CD8-positive, alpha-beta memory T cell (primary cell): Measurements from ENCODE around the gene MAP3K7CL. TPM values are rescaled to one million over a fixed set of nuclear protein-coding genes. Genes with fewer than 3 reads are reported as not detected.
"Not testable (repeated sequence)": the region's sequence is repeated elsewhere in the genome, so short reads cannot be mapped to it uniquely, and the experiment has no call there.

Experiments
- CTCF ChIA-PET: fragments of 350-600 bp; sonication (Branson Sonifier 250); formaldehyde crosslinking; loops from one replicate; lab custom pipeline; 2021; ENCODE audit warnings: antibody characterized with exemption; lab: Charles Lee
- POLR2A ChIA-PET: fragments of 350-600 bp; sonication (Branson Sonifier 250); formaldehyde crosslinking; loops from one replicate; lab custom pipeline; 2021; ENCODE audit warnings: antibody characterized with exemption; lab: Charles Lee
- DNase-seq, 5 donors: peaks; one replicate each; pipeline versions ENCODE4 v3.0.0 to v3.0.0-alpha.2; 2020 to 2022; ENCODE audit warnings: mixed read lengths in 1 of 5
- H3K27ac ChIP-seq: one replicate; pipeline ENCODE4 v1.7.0; 2013; ENCODE audit warnings: low read depth, mild to moderate bottlenecking, low read length, moderate library complexity
- H3K27me3 ChIP-seq: 2 replicates; pipeline ENCODE4 v1.7.0; 2013; ENCODE audit warnings: low read length, mild to moderate bottlenecking; ENCODE audit not compliant: insufficient read depth, poor library complexity, severe bottlenecking
- H3K36me3 ChIP-seq: 2 replicates; pipeline ENCODE4 v1.7.0; 2013; ENCODE audit warnings: mild to moderate bottlenecking, low read length, moderate library complexity; ENCODE audit not compliant: insufficient read depth
- H3K4me1 ChIP-seq: 2 replicates; pipeline ENCODE4 v1.7.0; 2013; ENCODE audit warnings: mild to moderate bottlenecking, low read length, moderate library complexity; ENCODE audit not compliant: insufficient read depth
- H3K4me3 ChIP-seq: 2 replicates; pipeline ENCODE4 v1.7.0; 2013; ENCODE audit warnings: mild to moderate bottlenecking, low read length
- H3K9me3 ChIP-seq: 2 replicates; pipeline ENCODE4 v1.7.0; 2013; ENCODE audit warnings: mild to moderate bottlenecking, low read length
- H3K27ac Mint-ChIP-seq, 8 donors: one replicate each; pipeline ENCODE4 v1.8.0; 2020 to 2021; ENCODE audit warnings: mixed read lengths in 8 of 8, mild to moderate bottlenecking in 6 of 8, inconsistent platforms in 3 of 8, moderate library complexity in 3 of 8
- H3K27me3 Mint-ChIP-seq, 2 donors: one replicate each; pipeline ENCODE4 v1.8.0; 2020 to 2021; ENCODE audit warnings: mixed read lengths in 2 of 2, mild to moderate bottlenecking in 1 of 2, moderate library complexity in 1 of 2
- H3K36me3 Mint-ChIP-seq, 3 donors: one replicate each; pipeline ENCODE4 v1.8.0; 2020 to 2021; ENCODE audit warnings: mixed read lengths in 3 of 3, inconsistent platforms in 1 of 3, mild to moderate bottlenecking in 1 of 3
- H3K4me1 Mint-ChIP-seq, 3 donors: one replicate each; pipeline ENCODE4 v1.8.0; 2020 to 2021; ENCODE audit warnings: mixed read lengths in 3 of 3, inconsistent platforms in 1 of 3, mild to moderate bottlenecking in 1 of 3
- H3K4me3 Mint-ChIP-seq, 7 donors: one replicate each; pipeline ENCODE4 v1.8.0; 2020 to 2021; ENCODE audit warnings: mixed read lengths in 7 of 7, mild to moderate bottlenecking in 6 of 7, moderate library complexity in 4 of 7, inconsistent platforms in 2 of 7
- H3K9me3 Mint-ChIP-seq, 5 donors: one replicate each; pipeline ENCODE4 v1.8.0; 2020 to 2022; ENCODE audit warnings: mixed read lengths in 5 of 5, mild to moderate bottlenecking in 3 of 5, moderate library complexity in 2 of 5, inconsistent platforms in 1 of 5
- polyA plus RNA-seq: library from polyadenylated mRNA; unstranded; fragments of 300-500 nt; fragmentation: Illumina TruSeq; gene quantifications from one replicate; pipeline ENCODE4 v1.2.3, GENCODE V29; 2021
- total RNA-seq, 2 experiments: library from RNA; stranded (reverse); gene quantifications; one replicate each; pipeline ENCODE4 v1.2.3, GENCODE V29; 2021

MAP3K7CL gene
- total and polyA plus RNA-seq, 3 experiments from 2014 or later, result 4.2 to 6.0 (median 4.6) TPM

DNA sequence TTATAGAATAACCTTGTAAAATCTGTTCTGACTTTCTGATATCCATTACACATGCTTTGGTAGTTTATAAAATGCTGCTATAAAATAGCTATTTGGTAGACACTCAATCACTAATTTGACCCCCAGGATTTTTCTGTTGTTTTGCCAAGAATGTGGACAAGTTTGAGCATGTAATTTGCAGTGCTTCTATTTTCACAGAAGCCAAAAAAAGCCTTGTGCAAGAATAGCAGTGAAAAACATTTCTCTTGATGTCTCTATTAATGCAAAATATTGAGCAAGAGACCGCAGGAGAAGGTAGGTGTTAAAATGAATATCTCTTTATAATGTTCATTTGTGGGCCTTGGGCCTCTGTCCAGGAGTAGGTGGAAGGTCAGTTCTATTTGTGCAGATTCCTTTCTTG is 22.5 kb downstream of the MAP3K7CL start:
- no peaks in the 10 kb centered on the region for H3K4me1 ChIP-seq
- H3K36me3 ChIP-seq, result no peaks in the 10 kb centered on the region
- H3K27ac ChIP-seq, result no peak overlapping the region
- POLR2A ChIA-PET, result no interaction called here
- no peak overlapping the region for H3K4me3 ChIP-seq
- CTCF ChIA-PET, result no interaction called here
- H3K27me3 ChIP-seq, result no peaks in the 10 kb centered on the region
- H3K36me3 Mint-ChIP-seq, result peaks cover 10 to 30% (median 13%) of the 10 kb centered on the region in 3 donors
- no peak overlapping the region for H3K27ac Mint-ChIP-seq
- H3K27me3 Mint-ChIP-seq, result peaks cover 0 to 3% of the 10 kb centered on the region in 2 donors
- H3K9me3 Mint-ChIP-seq, result no peaks in the 10 kb centered on the region
- no peaks in the 10 kb centered on the region for H3K4me1 Mint-ChIP-seq
- H3K9me3 ChIP-seq, result no peaks in the 10 kb centered on the region
- H3K4me3 Mint-ChIP-seq, result no peak overlapping the region
- no peak for DNase-seq

DNA sequence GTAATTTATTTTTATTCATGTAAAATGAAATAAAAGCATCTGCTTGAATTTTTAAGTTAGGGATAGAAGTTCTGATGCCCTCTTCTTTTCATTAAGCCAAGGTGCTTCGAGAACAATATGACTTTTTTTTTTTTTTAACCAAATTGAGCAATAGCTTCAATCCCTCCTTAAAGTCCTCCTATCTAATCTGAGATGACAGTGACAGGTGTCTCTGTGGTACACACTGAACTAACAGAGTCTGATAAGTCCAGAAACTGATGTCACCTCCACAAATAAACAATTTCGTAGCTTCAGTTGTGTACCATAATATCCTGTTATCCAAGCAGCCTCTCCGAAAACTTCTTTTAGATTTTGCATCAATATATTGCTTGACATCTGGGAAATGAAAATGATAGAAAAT is 23.8 kb downstream of the MAP3K7CL start:
- no peak for DNase-seq
- H3K9me3 ChIP-seq, result no peaks in the 10 kb centered on the region
- Mint-ChIP-seq H3K27ac (no peak overlapping the region), H3K9me3 (no peaks in the 10 kb centered on the region), H3K36me3 (peaks cover 10 to 29% (median 12%) of the 10 kb centered on the region in 3 donors), H3K27me3 (peaks cover 0 to 3% of the 10 kb centered on the region in 2 donors), H3K4me1 (no peaks in the 10 kb centered on the region), H3K4me3 (no peak overlapping the region)
- ChIA-PET CTCF (no interaction called here), POLR2A (no interaction called here)
- H3K4me3 ChIP-seq, result no peak overlapping the region
- no peak overlapping the region for H3K27ac ChIP-seq
- H3K4me1 ChIP-seq, result no peaks in the 10 kb centered on the region
- no peaks in the 10 kb centered on the region for H3K36me3 ChIP-seq
- H3K27me3 ChIP-seq, result no peaks in the 10 kb centered on the region

DNA sequence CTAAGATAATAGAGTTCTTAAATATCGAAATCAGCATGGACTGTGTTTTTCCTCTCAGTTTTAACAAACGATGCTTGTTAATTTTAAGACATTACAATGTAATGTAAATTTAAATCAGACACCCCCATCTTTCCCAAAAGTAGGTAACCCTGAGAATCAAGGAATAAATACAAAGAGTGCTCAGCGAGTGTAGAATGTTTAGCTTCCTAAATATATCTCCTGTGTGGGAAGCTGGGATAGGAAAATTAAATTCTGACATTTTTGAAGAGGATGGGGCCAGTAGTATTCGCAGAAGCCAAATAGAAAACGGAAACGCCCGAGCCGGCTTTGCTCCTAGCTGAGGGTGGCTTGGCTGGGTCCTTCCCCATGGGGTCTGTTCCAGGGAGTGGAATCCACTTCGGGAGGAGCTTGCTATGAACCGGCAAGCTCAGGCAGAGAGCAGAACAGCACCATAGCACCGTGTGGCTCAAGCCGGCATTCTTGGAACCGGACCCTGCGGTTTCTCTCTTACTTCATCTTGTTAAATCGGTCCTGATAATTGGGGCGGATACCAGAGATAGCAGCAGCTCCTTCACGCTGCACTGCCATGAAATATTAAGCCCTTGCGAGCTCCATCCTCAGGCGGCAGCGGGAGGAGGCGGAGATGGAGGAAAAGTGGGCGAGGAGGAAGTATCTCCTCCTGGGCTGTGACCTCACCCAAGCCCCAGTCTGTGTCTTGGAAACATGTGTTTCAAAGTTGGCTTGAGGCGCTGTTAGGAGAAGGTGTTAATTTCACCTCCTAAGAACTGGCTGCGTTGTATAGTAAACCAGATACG is 24.9 kb downstream of the MAP3K7CL start:
- ChIA-PET POLR2A (no interaction called here), CTCF (no interaction called here)
- Histone ChIP-seq H3K27me3 (no peaks in the 10 kb centered on the region), H3K4me3 (no peak overlapping the region), H3K4me1 (no peaks in the 10 kb centered on the region), H3K9me3 (no peaks in the 10 kb centered on the region), H3K36me3 (no peaks in the 10 kb centered on the region), H3K27ac (no peak overlapping the region)
- Mint-ChIP-seq H3K4me3 (no peak overlapping the region), H3K27ac (no peak overlapping the region), H3K4me1 (no peaks in the 10 kb centered on the region), H3K27me3 (peaks cover 0 to 3% of the 10 kb centered on the region in 2 donors), H3K36me3 (peaks cover 10 to 35% (median 15%) of the 10 kb centered on the region in 3 donors), H3K9me3 (no peaks in the 10 kb centered on the region)
- DNase-seq, result no peak

DNA sequence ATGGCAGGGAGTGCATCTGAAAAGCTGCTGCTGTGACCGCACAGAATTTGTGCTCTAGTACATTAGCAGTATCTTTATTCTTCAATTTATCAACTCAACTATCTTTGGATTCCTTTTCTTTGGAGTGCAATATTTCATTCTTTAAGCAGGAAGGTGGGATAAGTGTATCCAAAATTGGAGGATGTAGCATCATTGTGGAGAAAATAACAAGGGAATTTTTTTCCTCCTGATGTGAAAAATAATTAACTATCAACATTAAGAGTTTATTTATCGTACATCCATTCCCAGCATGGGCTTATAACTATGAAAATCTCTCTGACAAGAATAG is 25.5 kb downstream of the MAP3K7CL start:
- H3K27ac Mint-ChIP-seq, result no peak overlapping the region
- H3K4me1 Mint-ChIP-seq, result no peaks in the 10 kb centered on the region
- Histone ChIP-seq H3K4me3 (no peak overlapping the region), H3K36me3 (no peaks in the 10 kb centered on the region), H3K27me3 (no peaks in the 10 kb centered on the region), H3K4me1 (no peaks in the 10 kb centered on the region), H3K27ac (no peak overlapping the region), H3K9me3 (no peaks in the 10 kb centered on the region)
- peaks cover 0 to 3% of the 10 kb centered on the region in 2 donors for H3K27me3 Mint-ChIP-seq
- H3K36me3 Mint-ChIP-seq, result peaks cover 10 to 37% (median 13%) of the 10 kb centered on the region in 3 donors
- DNase-seq, result no peak
- H3K4me3 Mint-ChIP-seq, result no peak overlapping the region
- ChIA-PET CTCF (no interaction called here), POLR2A (no interaction called here)
- H3K9me3 Mint-ChIP-seq, result no peaks in the 10 kb centered on the region

DNA sequence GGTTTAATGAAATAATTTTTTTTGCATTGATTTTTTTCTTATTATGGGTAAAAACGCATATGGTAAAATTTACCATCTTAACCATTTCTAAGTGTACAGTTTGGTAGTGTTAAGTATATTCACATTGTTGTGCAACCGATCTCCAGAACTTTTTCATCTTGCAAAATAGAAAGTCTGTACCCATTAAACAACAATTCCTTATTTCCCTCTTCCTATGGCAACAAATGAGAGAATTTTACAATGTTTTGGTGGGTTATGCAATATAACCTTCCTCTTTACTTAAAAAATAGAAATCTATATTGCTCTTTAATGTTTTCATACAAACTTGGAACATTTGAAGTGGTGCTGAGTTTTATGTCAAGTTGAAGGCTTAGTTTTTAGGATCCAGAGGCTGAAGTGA is 26.6 kb downstream of the MAP3K7CL start:
- H3K27ac Mint-ChIP-seq, result no peak overlapping the region

DNA sequence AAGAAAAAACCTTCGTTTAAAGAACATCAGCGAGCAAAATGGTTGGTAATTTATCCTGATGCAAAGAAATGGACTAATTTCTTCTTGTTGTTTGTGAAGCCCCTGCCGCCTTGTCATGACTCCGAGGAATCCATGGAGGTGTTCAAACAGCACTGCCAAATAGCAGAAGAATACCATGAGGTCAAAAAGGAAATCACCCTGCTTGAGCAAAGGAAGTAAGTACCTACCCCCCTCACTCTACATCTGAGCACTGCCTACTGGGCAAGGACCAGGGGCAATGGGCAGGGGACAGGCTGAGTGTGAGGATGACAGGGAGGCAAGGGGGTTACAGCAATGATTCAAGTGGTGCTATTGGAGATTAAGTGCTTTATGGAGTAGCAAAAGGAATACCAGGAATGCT is 29.4 kb downstream of the MAP3K7CL start:
- ChIA-PET POLR2A (no interaction called here), CTCF (no interaction called here)
- H3K9me3 ChIP-seq, result no peaks in the 10 kb centered on the region
- H3K27me3 Mint-ChIP-seq, result no peaks in the 10 kb centered on the region
- no peak overlapping the region for H3K4me3 Mint-ChIP-seq
- no peaks in the 10 kb centered on the region for H3K4me1 Mint-ChIP-seq
- H3K27me3 ChIP-seq, result no peaks in the 10 kb centered on the region
- no peak for DNase-seq
- no peaks in the 10 kb centered on the region for H3K9me3 Mint-ChIP-seq
- H3K4me1 ChIP-seq, result no peaks in the 10 kb centered on the region
- H3K27ac Mint-ChIP-seq, result no peak overlapping the region
- H3K27ac ChIP-seq, result no peak overlapping the region
- H3K36me3 Mint-ChIP-seq, result peaks cover 0 to 25% (median 5%) of the 10 kb centered on the region in 3 donors
- H3K36me3 ChIP-seq, result no peaks in the 10 kb centered on the region
- no peak overlapping the region for H3K4me3 ChIP-seq

More for the DNA sequence above, 26.6 kb downstream of the MAP3K7CL start:
- H3K9me3 Mint-ChIP-seq, result no peaks in the 10 kb centered on the region
- DNase-seq, result no peak
- Histone ChIP-seq H3K27me3 (no peaks in the 10 kb centered on the region), H3K4me3 (no peak overlapping the region), H3K27ac (no peak overlapping the region), H3K36me3 (no peaks in the 10 kb centered on the region), H3K4me1 (no peaks in the 10 kb centered on the region), H3K9me3 (no peaks in the 10 kb centered on the region)
- ChIA-PET CTCF (no interaction called here), POLR2A (no interaction called here)
- peaks cover 6 to 38% (median 13%) of the 10 kb centered on the region in 3 donors for H3K36me3 Mint-ChIP-seq
- H3K27me3 Mint-ChIP-seq, result peaks cover 0 to 3% of the 10 kb centered on the region in 2 donors
- no peak overlapping the region for H3K4me3 Mint-ChIP-seq
- H3K4me1 Mint-ChIP-seq, result no peaks in the 10 kb centered on the region

DNA sequence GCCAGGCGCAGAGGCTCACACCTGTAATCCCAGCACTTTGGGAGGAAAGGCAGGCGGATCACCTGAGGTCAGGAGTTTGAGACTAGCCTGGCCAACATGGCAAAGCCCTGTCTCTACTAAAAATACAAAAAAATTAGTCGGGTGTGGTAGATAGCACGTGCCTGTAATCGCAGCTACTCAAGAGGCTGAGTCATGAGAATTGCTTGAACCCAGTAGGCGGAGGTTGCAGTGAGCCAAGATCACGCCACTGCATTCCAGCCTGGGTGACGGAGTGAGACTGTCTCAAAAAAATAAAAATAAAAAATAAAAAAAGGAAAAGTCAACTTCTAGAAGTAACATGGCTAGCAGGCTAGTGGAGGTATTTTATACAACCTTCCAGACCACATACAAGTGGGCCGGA is 32.4 kb downstream of the MAP3K7CL start:
- H3K36me3 Mint-ChIP-seq, result peaks cover 0 to 32% (median 8%) of the 10 kb centered on the region in 3 donors
- CTCF ChIA-PET, result interaction anchor here (1.6 kb wide), 1 partner anchor 137 kb away, joined by 3 read pairs; no protein-coding TSS in a partner anchor
- not testable (repeated sequence) for H3K4me3 Mint-ChIP-seq

DNA sequence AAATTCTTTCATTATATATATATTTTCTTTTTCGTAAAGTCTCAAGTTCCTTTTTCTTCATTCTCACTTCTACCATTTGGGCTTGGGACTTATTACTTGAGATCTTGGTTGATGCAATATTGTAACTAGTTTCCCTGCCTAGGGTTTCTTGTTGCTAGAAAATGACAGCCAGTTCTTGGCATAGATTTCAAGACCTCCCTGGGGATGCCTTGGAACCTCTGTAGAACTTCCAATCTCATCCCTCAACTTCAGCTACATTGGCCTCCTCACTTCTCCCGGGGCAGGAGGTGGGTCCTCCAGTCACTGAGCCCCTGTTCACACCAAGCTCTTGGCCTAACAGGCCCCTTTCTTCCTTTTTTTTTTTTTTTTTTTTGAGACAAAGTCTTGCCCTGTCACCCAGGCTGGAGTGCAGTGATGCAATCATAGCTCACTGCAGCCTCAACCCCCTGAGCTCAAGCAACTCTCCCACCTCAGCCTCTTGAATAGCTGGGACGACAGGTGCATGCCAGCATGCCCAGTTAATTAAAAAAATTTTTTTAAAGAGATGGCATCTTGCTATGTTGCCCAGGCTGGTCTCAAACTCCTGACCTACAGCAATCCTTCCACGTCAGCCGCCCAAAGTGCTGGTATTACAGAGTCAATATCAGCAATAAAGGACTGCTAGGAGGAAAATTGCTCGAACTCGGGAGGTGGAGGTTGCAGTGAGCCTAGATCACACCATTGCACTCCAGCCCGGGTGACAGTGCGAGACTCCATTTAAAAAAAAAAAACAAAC is 33.1 kb downstream of the MAP3K7CL start:
- H3K4me3 ChIP-seq, result no peak overlapping the region
- no peaks in the 10 kb centered on the region for H3K9me3 ChIP-seq
- Mint-ChIP-seq H3K4me1 (peaks cover 0 to 4% (median 3%) of the 10 kb centered on the region in 3 donors), H3K27me3 (no peaks in the 10 kb centered on the region), H3K4me3 (no peak overlapping the region), H3K9me3 (no peaks in the 10 kb centered on the region), H3K27ac (peak overlapping the region in 1 of 8 donors; percentile 43), H3K36me3 (peaks cover 0 to 36% (median 10%) of the 10 kb centered on the region in 3 donors)
- DNase-seq, result no peak
- no peaks in the 10 kb centered on the region for H3K4me1 ChIP-seq
- POLR2A ChIA-PET, result no interaction called here
- CTCF ChIA-PET, result interaction anchor here (1.6 kb wide), 1 partner anchor 136 kb away, joined by 3 read pairs; no protein-coding TSS in a partner anchor
- no peak overlapping the region for H3K27ac ChIP-seq
- H3K36me3 ChIP-seq, result no peaks in the 10 kb centered on the region
- no peaks in the 10 kb centered on the region for H3K27me3 ChIP-seq

More for the DNA sequence above, 32.4 kb downstream of the MAP3K7CL start:
- H3K9me3 ChIP-seq, H3K4me1 ChIP-seq, H3K4me1 Mint-ChIP-seq, H3K9me3 Mint-ChIP-seq, H3K4me3 ChIP-seq, H3K27ac Mint-ChIP-seq, H3K27me3 ChIP-seq, H3K27ac ChIP-seq, DNase-seq, H3K27me3 Mint-ChIP-seq, POLR2A ChIA-PET, H3K36me3 ChIP-seq: not testable (repeated sequence)
